WTC11 (cell line): Measurements from ENCODE around the gene NNT. TPM values are rescaled to one million over a fixed set of nuclear protein-coding genes. Genes with fewer than 3 reads are reported as not detected.
"Not testable (repeated sequence)": the region's sequence is repeated elsewhere in the genome, so short reads cannot be mapped to it uniquely, and the experiment has no call there.

Source experiments
- ATAC-seq: fragments of 200-7000 bp; cut with Tn5 transposase; 2 replicates; pipeline ENCODE4 v1.10.0; 2021; ENCODE audit warnings: mild to moderate bottlenecking, moderate library complexity
- CTCF ChIA-PET: fragments of 300-600 bp; sonication (Branson Sonifier 250); formaldehyde crosslinking; loops from one replicate; lab custom pipeline; 2021; ENCODE audit warnings: antibody characterized with exemption; lab: Charles Lee
- POLR2A ChIA-PET: fragments of 350-600 bp; sonication (Branson Sonifier 250); formaldehyde crosslinking; loops from one replicate; lab custom pipeline; 2021; ENCODE audit warnings: antibody characterized with exemption; lab: Charles Lee
- DNase-seq: peaks from one replicate; pipeline ENCODE4 v3.0.0; 2021; ENCODE audit warnings: low spot score
- H3K27ac Mint-ChIP-seq: 2 replicates; pipeline ENCODE4 v1.8.0; 2021; ENCODE audit warnings: mixed read lengths
- H3K27me3 Mint-ChIP-seq: 2 replicates; pipeline ENCODE4 v1.8.0; 2021; ENCODE audit warnings: low read depth, mild to moderate bottlenecking, moderate library complexity, mixed read lengths
- H3K36me3 Mint-ChIP-seq: 2 replicates; pipeline ENCODE4 v1.8.0; 2021; ENCODE audit warnings: mixed read lengths
- H3K4me1 Mint-ChIP-seq: 2 replicates; pipeline ENCODE4 v1.8.0; 2022; ENCODE audit warnings: mixed read lengths
- H3K4me3 Mint-ChIP-seq: 2 replicates; pipeline ENCODE4 v1.8.0; 2021; ENCODE audit warnings: mild to moderate bottlenecking, moderate library complexity, mixed read lengths
- H3K9me3 Mint-ChIP-seq: 2 replicates; pipeline ENCODE4 v1.8.0; 2021; ENCODE audit warnings: mixed read lengths
- ARID4B ChIP-seq: sonication (generic); formaldehyde crosslinking; IDR thresholded peaks from 2 replicates; pipeline ENCODE4 v1.8.0; 2023; ENCODE audit warnings: missing genetic modification reagents, mild to moderate bottlenecking, borderline replicate concordance
- CREB1 ChIP-seq: sonication (generic); formaldehyde crosslinking; IDR thresholded peaks from 2 replicates; pipeline ENCODE4 v1.8.0; 2023; ENCODE audit warnings: mild to moderate bottlenecking, missing genetic modification reagents
- FOXP4 ChIP-seq: sonication (generic); formaldehyde crosslinking; IDR thresholded peaks from 2 replicates; pipeline ENCODE4 v1.8.0; 2022; ENCODE audit warnings: mild to moderate bottlenecking, missing genetic modification reagents
- ZNF121 ChIP-seq: sonication (generic); formaldehyde crosslinking; IDR thresholded peaks from 2 replicates; pipeline ENCODE4 v1.8.0; 2023; ENCODE audit warnings: missing genetic modification reagents
- ZNF232 ChIP-seq: sonication (generic); formaldehyde crosslinking; IDR thresholded peaks from 2 replicates; pipeline ENCODE4 v1.8.0; 2022; ENCODE audit warnings: mild to moderate bottlenecking, missing genetic modification reagents
- ZNF281 ChIP-seq: sonication (generic); formaldehyde crosslinking; IDR thresholded peaks from 2 replicates; pipeline ENCODE4 v1.8.0; 2023; ENCODE audit warnings: mild to moderate bottlenecking, missing genetic modification reagents
- ZNF416 ChIP-seq: fragments of 250-450 bp; sonication (Bioruptor Pico); IDR thresholded peaks from 2 replicates; pipeline ENCODE4 v1.9.0; 2021; ENCODE audit warnings: mild to moderate bottlenecking, inconsistent platforms
- ZNF512 ChIP-seq: sonication (generic); formaldehyde crosslinking; IDR thresholded peaks from 2 replicates; pipeline ENCODE4 v1.8.1; 2022; ENCODE audit warnings: missing genetic modification reagents, borderline replicate concordance
- total RNA-seq: library from RNA; stranded (reverse); gene quantifications from 3 replicates; pipeline ENCODE4 v1.2.3, GENCODE V29; 2021

Gene NNT
- total RNA-seq, 1 experiment from 2014 or later: 37.6 TPM

GRCh38 chr5:43555895-43556606 lies 46.9 kb upstream of the NNT start (continued):
- no peak for TF ChIP-seq CREB1 (CRISPR knock-in tag)
- TF ChIP-seq ARID4B (CRISPR knock-in tag): no peak
- no peak for TF ChIP-seq ZNF416 (CRISPR knock-in tag)
- peak; percentile 86 for TF ChIP-seq ZNF281 (CRISPR knock-in tag)
- TF ChIP-seq ZNF512 (CRISPR knock-in tag): no peak
- TF ChIP-seq ZNF121 (CRISPR knock-in tag): no peak
- TF ChIP-seq, all 79 proteins: peak for 10

GRCh38 chr5:43556607-43556856 lies 46.4 kb upstream of the NNT start:
- ATAC-seq, DNase-seq, H3K27ac Mint-ChIP-seq, H3K9me3 Mint-ChIP-seq, H3K27me3 Mint-ChIP-seq, H3K36me3 Mint-ChIP-seq: not testable (repeated sequence)
- Mint-ChIP-seq H3K4me3 (peak overlapping the region; percentile 81; the same call in 1 of the 2 replicates), H3K4me1 (peaks cover 19% of the 10 kb centered on the region)
- POLR2A ChIA-PET: interaction anchor here (1.6 kb wide), 1 partner anchor 46 kb away, joined by 6 read pairs; the partner anchor contains the start of gene NNT
- CTCF ChIA-PET: interaction anchor here (1.3 kb wide), 1 partner anchor 75 kb away, joined by 3 read pairs; no protein-coding TSS in a partner anchor
- TF ChIP-seq ZNF232 (CRISPR knock-in tag) (0 out of 2 replicates have a peak, but pooled peaks have one; percentile 60), ARID4B (CRISPR knock-in tag) (0 out of 2 replicates have a peak, but pooled peaks have one; percentile 32), FOXP4 (peak; percentile 7; the same call in 1 of the 2 replicates)
